ENCODE data around the gene CD180.

CD180 gene

DNA sequence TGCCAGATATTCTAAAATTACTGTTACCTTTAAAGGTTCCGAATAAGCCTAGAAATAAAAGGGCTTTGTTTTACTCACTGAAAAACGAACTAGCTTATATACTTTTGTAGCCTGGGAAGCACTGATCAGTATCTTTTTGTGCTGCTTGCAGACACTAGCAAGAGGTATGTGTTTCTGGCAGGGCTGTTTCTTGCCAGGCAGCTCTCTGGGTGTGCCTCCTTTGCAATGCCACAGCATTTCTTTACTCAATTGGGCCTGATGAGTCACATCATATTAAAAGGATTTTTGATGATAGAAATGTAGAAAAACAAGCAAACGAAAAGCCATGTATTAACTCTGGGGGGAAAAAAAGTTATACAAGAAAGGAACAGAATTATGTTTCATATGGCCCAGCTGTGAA is 35.6 kb downstream of the CD180 start:
- no peak for DNase-seq (ENCODE audit: low read depth in 2 of 2)

DNA sequence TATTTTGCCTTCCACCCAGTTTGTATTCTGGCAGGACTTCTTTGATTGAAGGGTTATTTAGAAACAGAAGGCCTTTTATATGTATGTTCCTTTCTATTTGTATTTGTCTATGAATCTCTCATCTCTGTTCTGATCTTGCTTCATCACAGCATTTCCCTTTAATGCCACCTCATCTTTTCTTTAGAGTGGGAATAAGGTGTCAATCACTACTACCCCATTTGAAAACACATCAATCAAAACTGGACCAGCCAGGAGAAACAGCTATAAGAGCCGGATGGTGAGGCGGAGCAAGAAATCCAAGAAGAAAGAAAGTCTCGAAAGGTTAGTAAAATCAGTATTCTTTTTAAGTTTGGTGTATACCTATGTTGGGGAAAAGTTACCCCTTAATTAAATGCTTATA is 36.3 kb downstream of the CD180 start:
- DNase-seq (ENCODE audit: low read depth in 2 of 2) = no peak

- no peak for DNase-seq (ENCODE audit: low read depth in 2 of 2)
Measured at GRCh38 chr5:67156976-67157583, 39.5 kb downstream of the CD180 start.

DNA sequence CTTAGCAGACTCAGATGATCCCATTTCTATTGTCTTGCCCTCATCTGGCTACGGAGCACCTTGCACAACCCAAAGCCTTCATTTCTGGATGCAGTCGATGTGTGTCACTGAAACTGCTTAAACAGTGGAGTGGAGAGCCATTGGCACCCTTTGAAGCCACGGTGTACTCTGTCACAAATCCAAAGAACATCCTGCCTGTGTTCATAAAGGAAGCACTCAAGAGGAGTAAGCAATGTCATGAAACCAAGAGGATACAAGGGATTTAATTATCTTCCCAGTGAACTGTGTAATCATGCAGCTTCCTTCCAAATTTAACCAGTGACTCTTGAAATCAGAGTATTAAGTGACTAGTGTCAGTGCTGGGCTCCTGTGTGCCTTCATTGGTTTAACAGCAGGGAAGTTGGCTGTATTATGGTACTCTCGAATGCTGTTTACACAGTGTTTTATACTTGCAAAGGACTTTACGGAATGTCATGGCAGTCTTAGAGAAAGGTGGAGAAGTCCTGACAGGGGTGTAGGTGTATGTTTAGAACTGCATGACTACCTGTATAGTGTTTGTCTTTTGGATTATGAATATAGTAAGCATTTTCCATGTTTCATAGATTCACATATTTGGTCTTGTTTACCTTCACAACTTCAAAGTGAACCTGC is 41.9 kb downstream of the CD180 start:
- no peak for DNase-seq (ENCODE audit: low read depth in 2 of 2)

DNA sequence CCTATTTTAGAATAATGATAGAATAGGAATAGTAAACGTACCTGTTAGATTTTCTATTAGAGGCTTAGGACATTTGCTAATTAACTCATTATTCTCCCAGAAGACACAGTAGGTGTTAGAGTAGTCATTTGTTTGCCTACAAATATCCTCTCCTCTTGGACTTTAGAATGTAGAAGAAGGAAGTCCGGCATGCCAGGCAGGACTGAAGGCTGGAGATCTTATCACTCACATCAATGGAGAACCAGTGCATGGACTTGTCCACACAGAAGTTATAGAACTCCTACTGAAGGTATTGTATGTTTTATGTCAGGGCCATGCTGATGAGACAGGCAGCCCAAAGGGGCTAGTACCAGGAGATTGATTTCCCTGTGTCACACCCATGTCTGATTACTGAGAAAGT is 43.3 kb downstream of the CD180 start:
- no peak for DNase-seq (ENCODE audit: low read depth in 2 of 2)

DNA sequence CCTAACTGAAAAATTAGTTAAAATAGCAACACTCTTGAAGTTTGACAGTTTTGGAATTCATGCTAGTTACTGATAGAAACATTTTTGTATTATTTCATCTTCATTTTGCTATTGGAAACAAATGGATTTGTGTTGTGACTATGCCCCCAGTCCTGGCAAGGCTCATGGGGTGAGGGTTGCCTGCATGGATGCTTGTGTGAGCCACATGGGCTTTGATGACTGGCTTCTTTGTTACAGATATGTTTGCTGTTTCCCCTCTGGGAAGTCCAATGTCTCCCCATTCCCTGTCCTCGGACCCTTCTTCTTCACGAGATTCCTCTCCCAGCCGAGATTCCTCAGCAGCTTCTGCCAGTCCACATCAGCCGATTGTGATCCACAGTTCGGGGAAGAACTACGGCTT is 44.2 kb downstream of the CD180 start:
- no peak for DNase-seq (ENCODE audit: low read depth in 2 of 2)

- DNase-seq (ENCODE audit: low read depth in 2 of 2) = no peak
Measured at GRCh38 chr5:67149951-67150523, 46.6 kb downstream of the CD180 start.

GRCh38 chr5:67149057-67149950 is 47.3 kb downstream of the CD180 start:
- DNase-seq (ENCODE audit: low read depth in 2 of 2) = no peak

GRCh38 chr5:67147760-67148159 is 48.8 kb downstream of the CD180 start:
- no peak for DNase-seq (ENCODE audit: low read depth in 2 of 2)

DNA sequence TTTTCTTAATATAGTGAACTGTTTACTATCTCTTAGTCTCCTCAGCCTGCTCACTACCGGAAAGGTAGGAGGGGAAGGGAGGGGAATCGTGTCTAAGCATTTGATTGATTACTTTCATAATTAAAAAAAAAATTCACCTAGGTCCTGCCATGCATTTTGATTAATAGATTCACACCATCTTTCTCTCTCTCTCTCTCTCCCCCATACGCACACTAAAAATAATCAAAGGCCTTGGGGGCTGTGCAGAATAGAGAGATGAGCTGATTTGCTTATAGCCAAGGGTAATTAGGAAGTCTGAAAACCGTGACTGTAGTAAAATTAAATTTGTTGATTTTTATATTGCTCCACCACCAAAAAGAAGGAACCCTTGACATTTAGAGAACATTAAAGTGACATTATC is 49.6 kb downstream of the CD180 start:
- DNase-seq (ENCODE audit: low read depth in 2 of 2) = no peak

DNA sequence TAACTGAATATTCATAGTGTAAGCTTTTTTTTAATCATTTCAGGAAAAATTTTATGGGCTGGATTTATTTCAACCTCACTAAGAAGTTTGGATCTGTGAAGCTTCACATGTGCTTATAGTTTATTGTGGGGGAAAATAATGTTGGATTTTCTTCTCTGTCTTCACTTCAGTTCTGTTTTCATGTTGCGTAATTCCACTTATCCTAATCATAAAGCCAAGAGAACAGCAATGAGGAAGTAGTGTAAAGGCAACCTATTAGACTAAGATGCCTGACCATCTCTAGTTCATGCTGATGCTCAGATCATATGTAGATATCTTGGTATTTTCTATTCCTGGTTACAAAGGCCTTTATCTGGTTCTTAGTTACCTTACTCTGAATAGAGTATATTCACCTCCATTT is 50.0 kb downstream of the CD180 start:
- no peak for DNase-seq (ENCODE audit: low read depth in 2 of 2)

DNA sequence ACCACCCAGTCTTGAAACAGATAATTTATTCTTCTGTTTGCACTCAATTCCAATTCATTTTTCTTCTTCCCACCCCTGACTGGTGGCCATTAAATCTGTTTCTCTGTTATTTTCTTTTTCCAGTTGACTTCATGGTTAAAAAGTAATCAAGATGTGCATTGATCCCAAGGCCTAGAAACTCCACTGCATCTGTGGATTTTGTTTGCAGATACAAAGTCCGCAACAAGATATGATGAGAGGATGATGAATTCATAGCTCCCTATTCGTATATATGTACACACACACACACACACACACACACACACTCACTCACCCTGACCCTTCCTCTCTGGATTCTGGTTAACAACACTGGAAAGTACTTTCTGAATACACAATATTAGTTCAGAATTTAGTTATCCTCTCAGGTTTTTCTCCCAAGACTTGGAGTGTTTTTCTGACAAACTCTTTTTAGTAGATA is 52.4 kb downstream of the CD180 start:
- DNase-seq (ENCODE audit: low read depth in 2 of 2) = no peak

DNA sequence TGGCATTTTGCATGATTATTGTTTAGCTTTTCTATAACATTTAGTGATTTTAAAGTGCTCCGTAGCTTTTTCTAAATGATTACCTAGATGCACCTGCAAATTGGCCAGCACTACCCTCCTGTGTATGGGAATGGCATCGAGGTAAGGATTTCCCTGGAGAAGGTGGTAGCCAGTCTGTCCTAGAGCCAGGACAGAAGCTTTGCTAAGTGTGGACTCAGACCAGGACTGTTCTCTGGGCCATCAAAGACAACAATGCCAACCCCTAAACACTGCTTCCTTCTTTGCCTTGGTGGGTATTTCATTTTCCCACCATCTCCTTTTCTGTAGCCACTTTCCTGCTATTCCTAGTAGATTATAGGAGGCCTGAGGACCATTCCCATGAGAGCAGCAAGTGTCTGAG is 53.0 kb downstream of the CD180 start:
- no peak for DNase-seq (ENCODE audit: low read depth in 2 of 2)

DNA sequence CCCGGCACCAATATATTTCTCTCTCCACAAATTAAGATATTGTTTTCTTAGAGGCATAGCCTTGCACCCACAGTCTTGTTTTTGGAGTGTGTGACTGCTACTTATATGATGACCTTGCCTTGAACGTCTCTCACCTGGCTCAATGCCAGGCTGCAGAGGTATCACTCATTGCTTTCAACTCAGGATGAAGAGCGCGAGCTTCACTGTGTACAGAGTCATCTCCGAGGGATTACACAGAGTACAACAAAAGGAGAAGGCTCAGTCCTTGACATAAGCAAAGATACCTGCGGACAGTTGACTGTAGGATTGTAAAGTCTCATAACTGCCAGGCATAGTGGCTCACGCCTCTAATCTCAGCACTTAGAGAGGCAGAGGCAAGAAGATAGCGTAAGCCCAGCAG is 53.8 kb downstream of the CD180 start:
- no peak for DNase-seq (ENCODE audit: low read depth in 2 of 2)

- no peak for DNase-seq (ENCODE audit: low read depth in 2 of 2)
Measured at GRCh38 chr5:67141644-67142043, 55.0 kb downstream of the CD180 start.

DNA sequence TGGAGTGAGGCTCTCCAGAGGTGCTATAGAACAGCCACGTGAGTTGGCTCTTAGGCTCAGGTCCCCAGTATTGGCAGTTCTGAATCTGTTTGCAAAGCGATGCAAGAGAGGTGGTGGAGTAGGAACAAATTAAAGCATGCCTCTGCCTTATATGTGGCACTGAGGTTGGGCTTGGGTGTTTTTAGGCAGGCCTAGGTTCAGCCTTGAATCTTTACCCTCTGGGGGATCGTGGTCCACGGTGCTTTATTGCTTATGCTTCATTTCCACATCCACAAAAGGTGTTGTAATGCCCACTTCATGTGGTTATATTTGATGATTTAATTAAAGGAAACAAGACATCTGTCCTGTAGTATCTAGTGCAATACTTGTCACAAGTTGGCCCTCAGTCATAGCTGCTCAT is 56.2 kb downstream of the CD180 start:
- DNase-seq (ENCODE audit: low read depth in 2 of 2) = no peak

DNA sequence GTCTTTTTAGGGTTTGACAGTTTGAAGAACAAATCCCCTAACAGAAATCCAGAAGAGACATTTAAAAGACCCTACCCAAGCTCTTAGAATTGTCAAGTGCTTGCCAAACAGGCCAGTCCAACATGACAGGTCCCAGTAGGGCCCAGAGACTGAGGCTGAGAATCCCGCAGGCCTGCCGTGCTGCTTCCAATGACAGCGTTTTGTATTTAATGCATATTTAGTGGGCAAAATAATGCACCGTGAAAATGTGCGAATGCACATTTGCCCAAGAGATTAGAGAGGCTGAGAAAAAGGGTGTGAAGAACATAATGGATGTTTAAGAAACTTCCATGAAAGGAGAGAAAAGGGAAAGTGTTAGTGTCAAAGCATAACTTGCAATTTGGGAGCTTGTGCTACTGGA is 57.6 kb downstream of the CD180 start:
- no peak for DNase-seq (ENCODE audit: low read depth in 2 of 2)

DNA sequence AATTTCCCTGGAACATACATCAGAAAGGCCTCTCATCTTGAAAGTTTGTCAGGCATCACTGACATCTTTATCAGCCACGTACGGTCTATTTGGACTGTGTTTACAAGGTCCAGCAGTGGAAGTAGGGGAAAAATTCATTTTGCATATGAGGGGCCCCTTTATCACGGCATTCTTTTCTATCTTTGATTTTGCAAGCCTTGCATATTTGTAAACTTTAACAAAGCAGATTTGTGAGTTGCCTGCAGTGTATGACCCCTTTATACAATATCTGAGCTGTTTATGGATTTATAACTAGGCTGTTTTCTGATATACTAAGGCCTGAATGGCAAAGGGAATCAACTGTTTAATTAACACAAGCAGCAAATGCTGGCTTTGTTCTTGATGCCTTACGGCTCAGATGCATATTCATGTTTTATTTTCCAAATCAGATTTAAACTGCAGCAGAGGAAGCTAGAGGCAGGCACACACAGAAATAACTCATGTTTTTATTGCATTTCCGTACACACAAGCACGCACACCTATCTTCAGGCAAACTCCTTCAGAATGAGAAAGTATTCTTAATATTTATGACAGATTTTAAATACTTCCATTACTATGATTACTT is 61.1 kb downstream of the CD180 start:
- DNase-seq (ENCODE audit: low read depth in 2 of 2) = no peak

DNA sequence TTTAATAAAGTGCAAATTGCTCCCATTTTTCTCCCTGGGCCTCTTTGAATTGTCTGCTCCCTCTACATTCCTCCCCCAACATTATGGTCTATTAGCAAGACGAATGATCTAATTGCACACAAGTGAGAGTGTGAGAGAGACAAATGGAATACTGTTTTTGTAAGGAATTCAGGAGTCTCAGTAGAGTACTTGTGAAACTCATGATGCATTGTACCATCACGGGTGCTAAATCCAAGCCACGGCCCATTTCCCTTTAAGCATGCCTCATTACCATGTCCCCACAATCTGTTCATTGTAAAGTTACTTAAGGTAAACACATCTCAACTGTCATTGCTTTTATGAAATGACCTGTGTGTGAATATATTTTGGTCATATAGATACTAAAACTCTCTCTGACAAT is 62.8 kb downstream of the CD180 start:
- no peak for DNase-seq (ENCODE audit: low read depth in 2 of 2)

- no peak for DNase-seq (ENCODE audit: low read depth in 2 of 2)
Measured at GRCh38 chr5:67133217-67133616, 63.4 kb downstream of the CD180 start.

GRCh38 chr5:67129768-67130167 is 66.8 kb downstream of the CD180 start:
- no peak for DNase-seq (ENCODE audit: low read depth in 2 of 2)
